NCI-H2029 treated with DMSO at 0.1 percent for 48 hours (cell line): ENCODE measurements around the gene WNT1.

Experiments
- DNase-seq: peaks from one replicate; lab custom pipeline; 2025; lab: John Stamatoyannopoulos, UW

Gene WNT1

GRCh38 chr12:48961801-48962200 lies 16.3 kb upstream of the WNT1 start:
- no peak for DNase-seq

- DNase-seq, result no peak
These were observed 12.8 kb upstream of the WNT1 start for GRCh38 chr12:48965298-48965838.

- no peak for DNase-seq
These were observed 11.8 kb upstream of the WNT1 start for GRCh38 chr12:48966177-48966895.

GRCh38 chr12:48967991-48968390 lies 10.1 kb upstream of the WNT1 start:
- no peak for DNase-seq

GRCh38 chr12:48968467-48968866 lies 9.7 kb upstream of the WNT1 start:
- DNase-seq, result no peak

DNA sequence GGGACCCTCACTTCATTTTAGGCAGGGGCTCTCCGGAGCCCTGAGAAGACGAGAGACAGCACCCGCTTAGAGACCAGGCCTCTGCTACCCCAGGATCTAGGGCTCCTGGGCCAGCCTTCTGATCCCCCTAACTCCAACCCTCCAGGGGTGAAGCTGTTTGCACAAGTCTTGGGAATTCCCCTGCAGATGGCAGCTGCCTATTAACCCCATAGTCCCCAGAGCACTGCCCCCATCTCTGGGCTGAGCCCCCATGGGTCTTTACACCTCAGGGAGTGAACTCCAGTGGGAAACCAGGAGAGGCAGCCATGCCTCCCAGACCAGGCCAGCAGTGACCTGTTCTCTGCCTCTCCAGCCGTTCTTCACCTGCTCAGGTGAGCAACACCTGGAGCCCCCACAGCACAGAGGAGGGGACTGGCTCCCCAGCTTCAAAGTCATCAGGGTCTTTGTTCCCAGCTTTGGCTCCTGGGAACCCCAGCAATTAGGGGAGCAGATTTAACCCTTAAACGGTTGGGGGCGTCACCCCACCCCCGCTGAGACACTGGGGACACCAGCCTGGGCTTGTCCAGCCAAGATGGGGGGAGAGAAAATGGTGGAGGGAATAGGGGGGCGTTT lies 8.9 kb upstream of the WNT1 start:
- no peak for DNase-seq

GRCh38 chr12:48969833-48970701 lies 8.1 kb upstream of the WNT1 start:
- DNase-seq, result no peak

- DNase-seq, result no peak
These were observed 7.3 kb upstream of the WNT1 start for GRCh38 chr12:48970702-48971334.

DNA sequence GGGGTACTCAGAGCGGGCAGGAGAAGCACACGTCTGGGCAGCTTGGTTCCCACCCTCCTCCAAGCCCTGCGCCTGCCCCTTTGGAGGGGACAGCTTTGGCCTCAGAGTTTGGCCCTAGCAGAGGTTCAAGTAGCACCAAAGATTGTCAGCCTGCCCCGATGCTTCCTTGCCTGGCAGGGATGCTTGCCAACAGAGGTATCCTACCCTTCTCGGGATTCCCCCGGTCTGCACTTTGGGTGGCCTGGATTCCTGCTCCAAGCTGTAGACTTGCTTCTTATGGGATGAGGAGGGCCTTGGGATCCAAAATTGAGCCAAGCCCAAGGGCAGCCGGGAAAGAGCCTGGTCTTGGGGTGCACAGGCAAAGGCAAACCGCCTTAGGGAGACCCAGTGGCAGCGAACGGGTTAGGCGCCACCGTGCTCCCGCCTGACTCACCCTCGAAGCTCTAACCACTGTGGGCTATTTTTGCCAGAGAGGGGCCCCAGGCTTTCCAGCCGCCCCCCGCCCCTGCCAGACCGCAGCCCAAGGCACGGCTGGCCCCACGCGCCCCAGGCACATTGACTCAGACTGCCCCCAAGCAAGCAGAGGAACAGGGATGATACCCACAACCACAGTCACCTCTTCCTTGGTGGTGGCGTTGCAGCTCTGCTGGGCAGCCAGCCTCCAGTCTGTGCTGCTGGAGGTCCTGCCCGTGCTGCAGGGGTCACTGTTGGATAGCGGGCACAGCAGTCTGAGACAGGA lies 5.7 kb upstream of the WNT1 start:
- DNase-seq, result no peak

GRCh38 chr12:48972952-48973483 lies 5.1 kb upstream of the WNT1 start:
- no peak for DNase-seq

GRCh38 chr12:48973531-48973930 lies 4.6 kb upstream of the WNT1 start:
- DNase-seq, result no peak

- DNase-seq, result no peak
These were observed 4.0 kb upstream of the WNT1 start for GRCh38 chr12:48973941-48974673.

GRCh38 chr12:48977290-48978281 lies 536 bp upstream of the WNT1 start:
- DNase-seq, result no peak

GRCh38 chr12:48978741-48979601 lies 849 bp downstream of the WNT1 start:
- no peak for DNase-seq

DNA sequence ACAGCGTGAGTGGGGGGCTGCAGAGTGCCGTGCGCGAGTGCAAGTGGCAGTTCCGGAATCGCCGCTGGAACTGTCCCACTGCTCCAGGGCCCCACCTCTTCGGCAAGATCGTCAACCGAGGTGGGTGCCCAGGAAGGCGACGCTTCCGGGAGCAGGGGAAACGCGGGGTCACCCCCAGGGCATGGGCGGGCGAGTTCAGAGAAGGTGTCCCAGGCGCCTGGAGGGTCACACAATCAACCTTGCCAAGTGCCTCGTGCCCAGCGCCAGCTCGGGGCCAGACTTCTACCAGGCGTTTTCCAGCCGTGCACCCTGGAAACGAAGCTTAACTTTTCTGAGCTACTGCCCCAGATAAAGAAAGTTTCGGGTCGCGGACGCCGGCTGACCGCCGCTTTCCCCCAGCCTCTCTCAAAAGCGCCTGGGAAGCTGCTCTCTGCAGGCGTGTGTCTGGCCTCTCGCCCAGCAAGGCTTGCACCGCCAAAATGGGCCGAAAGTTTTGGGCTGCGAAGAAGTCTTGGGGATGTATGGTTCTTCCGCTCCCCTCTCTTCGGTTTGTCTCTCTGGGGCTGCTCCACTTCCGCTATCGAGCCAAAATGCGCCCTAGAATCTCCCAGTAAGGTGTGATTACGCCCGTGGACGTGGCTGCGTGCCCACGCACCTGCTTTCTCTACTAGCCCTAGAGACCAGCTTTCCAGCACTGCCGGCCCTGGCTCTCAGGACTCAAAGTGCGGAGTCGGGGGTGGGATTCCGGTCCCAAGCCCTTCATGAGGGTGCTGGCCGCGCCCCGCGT lies 1.7 kb downstream of the WNT1 start:
- DNase-seq, result no peak

DNA sequence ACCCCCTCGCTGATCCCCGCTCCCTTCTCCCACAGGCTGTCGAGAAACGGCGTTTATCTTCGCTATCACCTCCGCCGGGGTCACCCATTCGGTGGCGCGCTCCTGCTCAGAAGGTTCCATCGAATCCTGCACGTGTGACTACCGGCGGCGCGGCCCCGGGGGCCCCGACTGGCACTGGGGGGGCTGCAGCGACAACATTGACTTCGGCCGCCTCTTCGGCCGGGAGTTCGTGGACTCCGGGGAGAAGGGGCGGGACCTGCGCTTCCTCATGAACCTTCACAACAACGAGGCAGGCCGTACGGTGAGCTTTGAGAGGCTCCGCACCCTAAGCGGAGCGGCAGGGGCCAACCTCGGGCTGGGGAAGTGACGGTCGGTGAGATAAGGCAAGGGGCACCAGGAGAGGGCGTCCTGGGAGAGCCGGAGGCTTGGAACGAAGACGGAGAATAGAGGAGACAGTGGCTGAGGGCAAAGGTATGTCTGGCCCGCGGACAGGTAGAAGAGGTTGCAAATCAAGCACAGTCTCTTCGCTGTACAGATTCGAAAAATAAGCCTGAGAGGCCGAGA lies 2.3 kb downstream of the WNT1 start:
- DNase-seq, result no peak
